Natural killer cell (primary cell): ENCODE measurements around the gene SRMS. TPM values are rescaled to one million over a fixed set of nuclear protein-coding genes. Genes with fewer than 3 reads are reported as not detected.

Experiments used
- ATAC-seq, 3 donors: fragments of 150-1000 bp in 2 of 3; fragments of 200-7000 bp in 1 of 3; cut with Tn5 transposase; 1 replicate in 1 of 3; 2 replicates in 2 of 3; pipeline ENCODE4 v1.10.0; 2021; ENCODE audit warnings: mild to moderate bottlenecking in 2 of 3, moderate library complexity in 2 of 3
- DNase-seq, 2 donors: peaks; one replicate each; pipeline versions ENCODE4 v3.0.0 to v3.0.0-alpha.2; 2013 to 2021; ENCODE audit warnings: mixed read lengths in 1 of 2
- H3K27ac ChIP-seq: one replicate; pipeline ENCODE4 v1.5.1; 2013; ENCODE audit warnings: mild to moderate bottlenecking, low read length
- H3K27me3 ChIP-seq: one replicate; pipeline ENCODE4 v1.6.1; 2013; ENCODE audit warnings: low read length; ENCODE audit not compliant: control insufficient read depth, insufficient read depth
- H3K36me3 ChIP-seq: one replicate; pipeline ENCODE4 v1.6.1; 2013; ENCODE audit warnings: low read length; ENCODE audit not compliant: control insufficient read depth, insufficient read depth
- H3K4me1 ChIP-seq: one replicate; pipeline ENCODE4 v1.6.1; 2013; ENCODE audit warnings: low read length; ENCODE audit not compliant: control insufficient read depth, insufficient read depth
- H3K4me3 ChIP-seq: one replicate; pipeline ENCODE4 v1.5.1; 2013; ENCODE audit warnings: low read length
- H3K9me3 ChIP-seq: one replicate; pipeline ENCODE4 v1.6.1; 2013; ENCODE audit warnings: low read length; ENCODE audit not compliant: control insufficient read depth, insufficient read depth
- H3K27ac Mint-ChIP-seq, 2 donors: one replicate each; pipeline ENCODE4 v1.8.0; 2022; ENCODE audit warnings: mild to moderate bottlenecking in 2 of 2, mixed read lengths in 2 of 2, moderate library complexity in 1 of 2
- H3K27me3 Mint-ChIP-seq, 2 donors: one replicate each; pipeline ENCODE4 v1.8.0; 2022; ENCODE audit warnings: low read depth in 2 of 2, mixed read lengths in 2 of 2
- H3K36me3 Mint-ChIP-seq: one replicate; pipeline ENCODE4 v1.8.0; 2022; ENCODE audit warnings: mixed read lengths
- H3K4me1 Mint-ChIP-seq, 2 donors: one replicate each; pipeline ENCODE4 v1.8.0; 2022; ENCODE audit warnings: mixed read lengths in 2 of 2
- H3K4me3 Mint-ChIP-seq: one replicate; pipeline ENCODE4 v1.8.0; 2022; ENCODE audit warnings: mild to moderate bottlenecking, moderate library complexity, mixed read lengths
- H3K9me3 Mint-ChIP-seq, 2 donors: one replicate each; pipeline ENCODE4 v1.8.0; 2022; ENCODE audit warnings: mixed read lengths in 2 of 2
- CTCF ChIP-seq: fragments of 200-600 bp; IDR thresholded peaks from one replicate; pipeline ENCODE4 v1.8.0; 2022; ENCODE audit warnings: antibody characterized with exemption
- WGBS: methylation state at CpG from one replicate; pipeline ENCODE4 v1.1.7; 2013; ENCODE audit warnings: missing lambda C conversion rate; ENCODE audit not compliant: insufficient coverage; 5-methylcytosine and 5-hydroxymethylcytosine counted together
- intact Hi-C: fragments of 100-400 bp; cut with micrococcal nuclease; formaldehyde crosslinking; loops from one replicate; pipeline ENCODE4 v1.14.2; 2022
- total RNA-seq, 4 donors: library from RNA; stranded (reverse); fragments of 120-200 nt in 1 of 4; gene quantifications; one replicate each; pipeline versions ENCODE4 v1.2.3 to v1.2.4, GENCODE V29; 2013 to 2022

The SRMS gene
- total RNA-seq, 3 donors from 2014 or later (not counting 1 experiment from before 2014, with no cell fraction given): 0.16 to 0.23 TPM; not detected in 1

DNA sequence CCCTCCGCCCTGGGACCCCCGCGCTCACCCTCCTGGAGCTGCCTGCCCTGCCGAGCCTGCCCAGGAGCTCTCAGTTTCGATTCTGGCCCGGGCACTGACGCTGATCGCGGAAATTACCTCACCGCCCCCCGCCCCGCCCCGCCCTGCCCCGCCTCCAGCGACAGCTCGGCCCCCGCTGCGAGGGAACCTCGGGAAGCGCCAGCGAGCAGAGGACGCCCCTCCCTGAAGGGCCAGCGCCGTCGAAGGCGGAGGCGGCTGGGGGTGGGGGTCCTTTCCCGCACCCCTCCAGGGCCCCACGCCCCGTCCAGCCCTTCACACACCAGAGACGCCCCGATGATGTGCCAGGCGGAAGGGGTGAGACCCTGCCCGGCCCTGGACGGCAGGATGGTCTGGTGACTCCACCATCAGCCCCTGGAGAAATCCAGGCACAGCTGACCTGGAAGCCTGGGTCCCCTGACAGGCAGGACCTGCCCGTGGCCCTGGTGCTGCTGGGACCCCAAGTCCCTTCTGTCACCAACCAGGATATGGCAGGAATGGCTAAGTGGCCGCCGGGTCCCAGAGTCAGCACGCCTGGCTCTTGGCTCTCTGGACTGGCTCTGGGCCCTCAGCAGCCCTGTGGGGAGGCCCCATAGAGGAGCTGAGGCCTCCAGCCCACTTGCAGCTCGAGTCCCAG, 26.7 kb upstream of the SRMS start, which contains the start of gene HELZ2:
HELZ2 (minus strand) TSS at position 84 of the 673 bp plus-strand sequence. CDS start 1,854 bp downstream, outside the sequence.
- H3K9me3 Mint-ChIP-seq: no peaks in the 10 kb centered on the region
- 9% methylated on average over 40 of the region's 40 CpGs for WGBS
- peaks cover under 1% of the 10 kb centered on the region for H3K27me3 ChIP-seq
- peak within 1 kb of the TSS; percentile 73 for H3K4me3 ChIP-seq
- H3K9me3 ChIP-seq: no peaks in the 10 kb centered on the region
- H3K4me3 Mint-ChIP-seq: peak within 1 kb of the TSS; percentile 93
- intact Hi-C loops: no loop called here
- peak within 1 kb of the TSS; percentile 82 to 88 for H3K27ac Mint-ChIP-seq
- H3K4me1 ChIP-seq: peaks cover 29% of the 10 kb centered on the region
- peak; percentile 92 to 95 (median 93) for ATAC-seq
- DNase-seq: peak; percentile 64 to 85
- H3K36me3 Mint-ChIP-seq: no peaks in the 10 kb centered on the region
- peaks cover 8% of the 10 kb centered on the region for H3K36me3 ChIP-seq
- TF ChIP-seq CTCF: no peak
- H3K4me1 Mint-ChIP-seq: peaks cover 2 to 6% of the 10 kb centered on the region in 2 donors
- H3K27me3 Mint-ChIP-seq: peaks cover 0 to 5% of the 10 kb centered on the region in 2 donors
- peak within 1 kb of the TSS; percentile 74 for H3K27ac ChIP-seq

- Histone ChIP-seq H3K9me3 (no peaks in the 10 kb centered on the region), H3K36me3 (peaks cover 8% of the 10 kb centered on the region), H3K4me1 (peaks cover 35% of the 10 kb centered on the region), H3K27me3 (no peaks in the 10 kb centered on the region), H3K27ac (peak overlapping the region; percentile 67), H3K4me3 (peak overlapping the region; percentile 73)
- Mint-ChIP-seq H3K27me3 (peaks cover 0 to 5% of the 10 kb centered on the region in 2 donors), H3K4me1 (peaks cover 6 to 12% of the 10 kb centered on the region in 2 donors), H3K4me3 (peak overlapping the region; percentile 93), H3K27ac (peak overlapping the region; percentile 82 to 88), H3K9me3 (no peaks in the 10 kb centered on the region), H3K36me3 (no peaks in the 10 kb centered on the region)
- intact Hi-C loops: no loop called here
- peak; percentile 46 to 61 (median 46) for ATAC-seq
- 1% methylated on average over 17 of the region's 24 CpGs for WGBS
- TF ChIP-seq CTCF: no peak
- DNase-seq: no peak
Measured at GRCh38 chr20:63573647-63574131, 26.1 kb upstream of the SRMS start.

DNA sequence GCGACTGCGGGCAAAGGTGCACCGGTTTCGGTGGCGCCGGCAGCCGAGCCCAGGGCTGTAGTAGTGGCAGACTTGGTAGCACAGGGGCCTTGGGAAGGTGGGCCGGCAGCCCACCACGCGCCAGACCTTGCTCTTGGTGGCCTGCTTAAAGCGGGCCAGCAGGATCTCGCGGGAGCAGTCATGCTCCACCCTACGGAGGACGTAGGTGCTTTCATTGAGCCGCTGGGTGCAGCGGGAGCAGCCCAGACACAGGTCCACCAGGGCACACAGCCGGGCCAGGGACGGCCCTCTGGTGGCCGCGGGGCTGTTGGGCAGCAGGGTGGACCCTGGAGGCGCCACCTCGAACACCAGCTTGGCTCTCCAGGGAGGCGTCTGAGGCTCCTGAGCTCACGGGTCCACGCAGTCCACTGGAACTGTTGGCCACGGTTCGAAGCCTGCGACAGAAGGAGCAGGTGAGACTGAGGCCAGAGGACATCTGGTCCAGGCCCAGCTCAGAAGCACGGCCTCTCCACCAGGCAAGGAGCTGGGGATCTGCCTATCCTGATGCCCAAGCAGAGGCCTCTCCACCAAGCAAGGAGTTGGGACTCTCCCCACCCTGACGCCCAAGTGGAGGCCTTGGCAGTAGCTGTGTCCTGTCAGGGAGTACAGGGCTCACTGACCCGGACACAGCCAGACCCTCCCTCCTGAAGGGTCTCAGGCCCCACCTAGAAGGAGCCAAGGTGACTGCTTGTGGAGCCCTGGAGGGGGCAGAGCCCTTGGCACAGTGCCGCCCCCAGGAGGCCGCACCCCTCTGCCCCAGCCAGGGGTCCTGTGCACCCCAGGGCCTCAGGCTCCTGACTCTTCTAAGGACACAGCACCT, 25.5 kb upstream of the SRMS start:
- no peak for ATAC-seq

More for the DNA sequence above, 25.5 kb upstream of the SRMS start:
- no peak for TF ChIP-seq CTCF
- intact Hi-C loops: no loop called here
- no peaks in the 10 kb centered on the region for H3K27me3 ChIP-seq
- Mint-ChIP-seq H3K36me3 (no peaks in the 10 kb centered on the region), H3K9me3 (no peaks in the 10 kb centered on the region), H3K27ac (peak overlapping the region; percentile 82 to 88), H3K4me1 (peaks cover 8 to 17% of the 10 kb centered on the region in 2 donors), H3K27me3 (peaks cover 0 to 2% of the 10 kb centered on the region in 2 donors), H3K4me3 (peak overlapping the region; percentile 93)
- no peaks in the 10 kb centered on the region for H3K9me3 ChIP-seq
- H3K27ac ChIP-seq: no peak overlapping the region
- DNase-seq: no peak
- 95% methylated on average over 34 of the region's 34 CpGs for WGBS
- H3K4me1 ChIP-seq: peaks cover 42% of the 10 kb centered on the region
- peaks cover 8% of the 10 kb centered on the region for H3K36me3 ChIP-seq
- peak overlapping the region; percentile 73 for H3K4me3 ChIP-seq
